ENCODE data around the gene LIMK2.

- TF ChIP-seq EP300 (conservative IDR thresholded peaks at IDR 0.05; ENCODE audit: poor library complexity, severe bottlenecking) (no peak), CTCF (IDR thresholded peaks at IDR 0.05; ENCODE audit: poor library complexity, severe bottlenecking) (no peak)
Measured at GRCh38 chr22:31221084-31221483, 9.0 kb downstream of the LIMK2 start.

All from neural cell (in vitro differentiated cells).